ENCODE measurements around the gene CLECL1. TPM values are rescaled to one million over a fixed set of nuclear protein-coding genes. Genes with fewer than 3 reads are reported as not detected.

Gene CLECL1
- total RNA-seq, 2 donors from 2014 or later, result 1.3 to 2.8 TPM

DNA sequence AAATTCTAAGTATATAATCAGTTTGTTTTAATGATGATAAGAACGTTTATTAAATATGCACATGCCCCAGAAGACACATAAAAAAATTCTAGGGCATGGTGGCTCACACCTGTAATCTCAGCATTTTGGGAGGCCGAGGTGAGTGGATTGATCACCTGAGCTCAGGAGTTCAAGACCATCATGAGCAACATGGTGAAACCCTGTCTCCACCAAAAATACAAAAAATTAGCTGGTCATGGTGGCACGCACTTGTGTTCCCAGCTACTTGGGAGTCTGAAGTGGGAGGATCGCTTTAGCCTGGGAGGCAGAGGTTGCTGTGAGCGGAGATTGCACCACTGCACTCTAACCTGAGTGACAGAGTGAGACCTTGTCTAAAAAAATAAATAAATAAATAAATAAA, 23.8 kb upstream of the CLECL1 start:
- ATAC-seq (no peak), DNase-seq (ENCODE audit: low spot score) (no peak)
- H3K4me1 Mint-ChIP-seq (ENCODE audit: low read depth in 2 of 2), result peaks cover 44 to 73% of the 10 kb centered on the region in 2 donors
- peak overlapping the region; percentile 96 for H3K4me3 Mint-ChIP-seq
- H3K9me3 Mint-ChIP-seq, result no peaks in the 10 kb centered on the region
- peaks cover 63% of the 10 kb centered on the region for H3K36me3 Mint-ChIP-seq
- peak overlapping the region; percentile 91 to 96 for H3K27ac Mint-ChIP-seq
- H3K27me3 Mint-ChIP-seq, result no peaks in the 10 kb centered on the region

- no peak for DNase-seq (ENCODE audit: low spot score)
- H3K27me3 Mint-ChIP-seq, result no peaks in the 10 kb centered on the region
Measured at GRCh38 chr12:9756170-9756569, 23.3 kb upstream of the CLECL1 start.

DNA sequence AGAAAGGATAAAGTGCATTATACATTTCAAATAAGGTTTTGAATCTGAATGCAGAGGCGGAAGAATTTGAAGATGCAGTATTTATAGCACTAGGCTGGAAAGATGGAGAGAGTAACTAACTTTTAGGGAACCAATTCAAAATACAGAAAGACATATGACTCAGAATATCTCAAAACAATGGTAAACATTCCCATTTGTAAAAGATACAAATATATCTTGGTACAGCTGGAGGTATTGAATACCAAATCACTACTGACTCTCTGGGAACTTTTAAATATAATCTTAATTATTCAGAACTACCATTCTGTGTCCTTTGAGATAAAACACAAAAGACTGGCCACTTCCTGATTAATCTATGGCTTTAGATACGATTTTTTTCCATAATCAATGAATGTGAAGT, 22.7 kb upstream of the CLECL1 start:
- H3K4me3 Mint-ChIP-seq, result peak overlapping the region; percentile 77
- peak overlapping the region; percentile 91 to 96 for H3K27ac Mint-ChIP-seq
- DNase-seq (ENCODE audit: low spot score), result no peak
- no peak for ATAC-seq
- peaks cover 67% of the 10 kb centered on the region for H3K36me3 Mint-ChIP-seq
- no peaks in the 10 kb centered on the region for H3K9me3 Mint-ChIP-seq
- peaks cover 43 to 70% of the 10 kb centered on the region in 2 donors for H3K4me1 Mint-ChIP-seq (ENCODE audit: low read depth in 2 of 2)
- no peaks in the 10 kb centered on the region for H3K27me3 Mint-ChIP-seq

More at GRCh38 chr12:9756170-9756569, 23.3 kb upstream of the CLECL1 start:
- no peak for ATAC-seq
- H3K4me1 Mint-ChIP-seq (ENCODE audit: low read depth in 2 of 2), result peaks cover 43 to 72% of the 10 kb centered on the region in 2 donors
- peaks cover 67% of the 10 kb centered on the region for H3K36me3 Mint-ChIP-seq
- no peaks in the 10 kb centered on the region for H3K9me3 Mint-ChIP-seq
- peak overlapping the region; percentile 96 for H3K4me3 Mint-ChIP-seq
- H3K27ac Mint-ChIP-seq, result peak overlapping the region; percentile 91 to 96

GRCh38 chr12:9755035-9755434, 22.1 kb upstream of the CLECL1 start:
- peak overlapping the region; percentile 91 to 96 for H3K27ac Mint-ChIP-seq
- ATAC-seq (no peak), DNase-seq (ENCODE audit: low spot score) (no peak)
- H3K4me3 Mint-ChIP-seq, result peak overlapping the region; percentile 77
- no peaks in the 10 kb centered on the region for H3K27me3 Mint-ChIP-seq
- peaks cover 63% of the 10 kb centered on the region for H3K36me3 Mint-ChIP-seq
- peaks cover 43 to 75% of the 10 kb centered on the region in 2 donors for H3K4me1 Mint-ChIP-seq (ENCODE audit: low read depth in 2 of 2)
- H3K9me3 Mint-ChIP-seq, result no peaks in the 10 kb centered on the region

DNA sequence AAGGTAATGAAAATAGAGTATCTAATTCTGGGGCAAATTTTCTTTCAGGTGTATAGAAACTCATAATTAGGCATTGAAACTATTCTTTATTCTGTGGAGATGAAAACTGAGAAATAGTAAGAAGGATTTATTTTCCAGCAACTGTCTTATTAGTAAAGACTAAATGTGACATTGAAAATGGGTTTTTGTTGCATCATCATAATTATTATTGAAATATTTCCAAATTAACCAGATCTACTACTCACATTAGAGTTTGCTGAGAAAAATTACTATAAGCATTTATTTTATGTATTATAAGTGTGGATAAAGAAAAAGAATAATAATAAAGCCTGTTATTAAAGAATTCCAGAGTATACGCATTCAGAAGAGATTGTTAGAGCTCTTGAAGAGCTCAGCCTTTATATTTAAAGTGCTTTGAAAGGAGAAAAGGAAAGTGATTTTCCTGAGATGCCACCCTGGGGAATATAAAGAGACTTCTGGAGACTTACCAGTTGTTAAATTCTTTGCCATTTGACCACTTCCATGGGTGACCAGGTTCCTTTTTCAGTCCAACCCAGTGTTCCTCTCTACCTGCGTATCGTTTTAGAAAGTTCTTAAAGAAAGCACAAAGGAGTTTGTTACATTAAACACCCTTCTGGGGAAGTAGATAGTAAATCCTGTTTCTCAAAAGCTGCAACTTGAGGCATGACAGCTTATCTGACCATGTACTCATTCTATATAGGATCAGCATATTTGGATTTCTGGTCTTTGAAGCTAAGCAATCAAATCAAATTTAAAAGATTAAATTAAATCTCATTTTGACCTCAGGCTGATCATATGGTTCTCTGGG, 21.4 kb upstream of the CLECL1 start:
- H3K27ac Mint-ChIP-seq, result peak overlapping the region; percentile 91 to 96
- DNase-seq (ENCODE audit: low spot score) (no peak), ATAC-seq (no peak)
- peak overlapping the region; percentile 8 for H3K4me3 Mint-ChIP-seq
- no peaks in the 10 kb centered on the region for H3K27me3 Mint-ChIP-seq
- peaks cover 38 to 70% of the 10 kb centered on the region in 2 donors for H3K4me1 Mint-ChIP-seq (ENCODE audit: low read depth in 2 of 2)
- H3K9me3 Mint-ChIP-seq, result no peaks in the 10 kb centered on the region
- H3K36me3 Mint-ChIP-seq, result peaks cover 56% of the 10 kb centered on the region

GRCh38 chr12:9753498-9753897, 20.6 kb upstream of the CLECL1 start:
- Mint-ChIP-seq H3K4me3 (peak overlapping the region; percentile 5), H3K36me3 (peaks cover 53% of the 10 kb centered on the region), H3K27me3 (no peaks in the 10 kb centered on the region), H3K9me3 (no peaks in the 10 kb centered on the region), H3K4me1 (ENCODE audit: low read depth in 2 of 2) (peaks cover 41 to 68% of the 10 kb centered on the region in 2 donors), H3K27ac (peak overlapping the region; percentile 91 to 96)
- ATAC-seq (no peak), DNase-seq (ENCODE audit: low spot score) (no peak)

- peak overlapping the region; percentile 5 for H3K4me3 Mint-ChIP-seq
- H3K36me3 Mint-ChIP-seq, result peaks cover 49% of the 10 kb centered on the region
- ATAC-seq (no peak), DNase-seq (ENCODE audit: low spot score) (no peak)
- H3K27ac Mint-ChIP-seq, result peak overlapping the region; percentile 91 to 96
- H3K4me1 Mint-ChIP-seq (ENCODE audit: low read depth in 2 of 2), result peaks cover 41 to 65% of the 10 kb centered on the region in 2 donors
- no peaks in the 10 kb centered on the region for H3K27me3 Mint-ChIP-seq
- no peaks in the 10 kb centered on the region for H3K9me3 Mint-ChIP-seq
Measured at GRCh38 chr12:9753073-9753472, 20.2 kb upstream of the CLECL1 start.

- peaks cover 42% of the 10 kb centered on the region for H3K36me3 Mint-ChIP-seq
- peaks cover 38 to 60% of the 10 kb centered on the region in 2 donors for H3K4me1 Mint-ChIP-seq (ENCODE audit: low read depth in 2 of 2)
- ATAC-seq, result no peak
- no peak for DNase-seq (ENCODE audit: low spot score)
- no peak overlapping the region for H3K4me3 Mint-ChIP-seq
- peak overlapping the region; percentile 91 to 96 for H3K27ac Mint-ChIP-seq
- no peaks in the 10 kb centered on the region for H3K27me3 Mint-ChIP-seq
- H3K9me3 Mint-ChIP-seq, result no peaks in the 10 kb centered on the region
Measured at GRCh38 chr12:9752145-9752933, 19.4 kb upstream of the CLECL1 start.

- Mint-ChIP-seq H3K36me3 (peaks cover 37% of the 10 kb centered on the region), H3K27me3 (no peaks in the 10 kb centered on the region), H3K4me1 (ENCODE audit: low read depth in 2 of 2) (peaks cover 31 to 55% of the 10 kb centered on the region in 2 donors), H3K27ac (peak overlapping the region; percentile 58 to 78), H3K9me3 (no peaks in the 10 kb centered on the region), H3K4me3 (peak overlapping the region; percentile 65)
- DNase-seq (ENCODE audit: low spot score), result no peak
- peak; percentile 53 to 64 for ATAC-seq
Measured at GRCh38 chr12:9751204-9752144, 18.6 kb upstream of the CLECL1 start.

DNA sequence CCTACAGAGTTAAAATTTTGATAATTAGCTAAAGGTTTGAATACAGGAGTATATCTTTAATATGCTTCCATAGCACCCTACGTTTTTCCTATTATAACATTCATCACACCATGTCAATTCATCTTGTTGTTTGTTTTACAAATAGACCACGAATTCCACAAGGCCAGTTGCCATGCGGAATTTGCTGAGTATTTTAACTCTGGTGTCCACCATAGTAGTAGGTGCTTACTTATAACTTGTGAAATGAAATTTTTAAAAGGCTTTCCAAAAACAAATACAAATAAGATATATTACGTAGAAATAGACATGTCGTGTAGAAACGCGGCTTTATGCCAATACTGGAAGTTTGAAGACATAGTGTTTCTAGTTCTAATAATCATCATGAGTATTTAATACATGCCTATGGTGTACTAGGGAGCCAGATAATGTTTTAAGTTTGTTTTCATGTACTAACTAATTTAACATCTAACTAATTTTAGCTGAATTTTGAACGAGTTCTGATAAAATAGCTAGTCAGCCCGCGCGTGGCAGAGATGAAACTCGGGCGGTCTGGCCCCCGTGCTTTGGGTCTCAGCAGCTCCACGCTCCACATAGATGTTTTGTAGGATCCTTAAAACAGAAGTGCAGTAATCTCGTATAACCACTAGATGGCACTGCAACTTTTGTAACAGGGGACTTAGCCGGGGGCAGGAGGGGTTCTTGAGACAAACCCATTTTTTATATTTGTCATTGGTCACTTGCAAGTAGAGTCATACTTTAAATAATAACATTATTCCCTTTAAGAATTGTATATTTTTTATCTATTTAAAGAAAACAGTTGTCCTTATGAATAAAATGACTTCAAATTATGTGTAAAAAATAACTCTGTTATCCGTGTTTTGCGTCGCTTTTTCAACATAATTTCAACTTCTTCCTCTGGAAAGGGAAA, 17.6 kb upstream of the CLECL1 start:
- Mint-ChIP-seq H3K27ac (peak overlapping the region; percentile 58 to 78), H3K4me3 (peak overlapping the region; percentile 76), H3K4me1 (ENCODE audit: low read depth in 2 of 2) (peaks cover 25 to 47% of the 10 kb centered on the region in 2 donors), H3K27me3 (no peaks in the 10 kb centered on the region), H3K9me3 (no peaks in the 10 kb centered on the region), H3K36me3 (peaks cover 28% of the 10 kb centered on the region)
- peak; percentile 88 for ATAC-seq
- DNase-seq (ENCODE audit: low spot score), result peak; percentile 80

DNA sequence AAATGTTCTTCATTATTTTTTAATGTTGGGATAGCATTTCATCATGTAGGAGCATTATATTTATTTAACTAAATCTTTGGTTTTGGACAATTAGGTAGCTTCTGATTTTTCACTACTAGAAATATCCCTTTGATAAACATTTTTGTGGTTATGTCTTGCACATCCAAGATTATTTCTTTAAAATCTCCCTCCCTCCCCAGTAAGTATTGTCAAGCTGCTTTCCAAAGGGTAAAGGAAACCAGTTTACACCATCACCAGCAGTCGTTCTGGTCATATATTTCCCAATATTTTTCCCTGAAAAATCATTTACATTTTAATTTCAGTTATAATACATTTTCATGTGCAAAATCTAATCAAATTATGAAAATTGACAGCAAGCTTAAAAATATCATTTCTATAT, 16.7 kb upstream of the CLECL1 start:
- no peaks in the 10 kb centered on the region for H3K27me3 Mint-ChIP-seq
- H3K36me3 Mint-ChIP-seq, result peaks cover 19% of the 10 kb centered on the region
- DNase-seq (ENCODE audit: low spot score), result no peak
- no peak for ATAC-seq
- peak overlapping the region in 1 of 2 donors; percentile 37 for H3K27ac Mint-ChIP-seq
- H3K4me3 Mint-ChIP-seq, result no peak overlapping the region
- no peaks in the 10 kb centered on the region for H3K9me3 Mint-ChIP-seq
- peaks cover 21 to 43% of the 10 kb centered on the region in 2 donors for H3K4me1 Mint-ChIP-seq (ENCODE audit: low read depth in 2 of 2)

GRCh38 chr12:9745199-9745598, 12.3 kb upstream of the CLECL1 start:
- DNase-seq (ENCODE audit: low spot score) (no peak), ATAC-seq (no peak)
- no peaks in the 10 kb centered on the region for H3K9me3 Mint-ChIP-seq
- no peaks in the 10 kb centered on the region for H3K27me3 Mint-ChIP-seq
- H3K4me1 Mint-ChIP-seq (ENCODE audit: low read depth in 2 of 2), result peaks cover 32 to 44% of the 10 kb centered on the region in 2 donors
- peaks cover 5% of the 10 kb centered on the region for H3K36me3 Mint-ChIP-seq
- peak overlapping the region; percentile 28 to 38 for H3K27ac Mint-ChIP-seq
- peak overlapping the region; percentile 5 for H3K4me3 Mint-ChIP-seq
